GM18498 (cell line): ENCODE data around the gene CCNL1.

Experiments used
- ATAC-seq: cut with Tn5 transposase; IDR thresholded peaks from one replicate; pipeline ENCODE4 v1.9.1; 2021; ENCODE audit warnings: mild to moderate bottlenecking, moderate library complexity; ENCODE audit not compliant: unreplicated experiment

The CCNL1 gene

GRCh38 chr3:157126365-157126764 is 33.6 kb downstream of the CCNL1 start:
- ATAC-seq = no peak

GRCh38 chr3:157125101-157125500 is 34.8 kb downstream of the CCNL1 start:
- ATAC-seq = no peak

- ATAC-seq = no peak
Observed at GRCh38 chr3:157123621-157124020, 36.3 kb downstream of the CCNL1 start.

- ATAC-seq = no peak
Observed at GRCh38 chr3:157122832-157123427, 37.0 kb downstream of the CCNL1 start.

- ATAC-seq = no peak
Observed at GRCh38 chr3:157122116-157122515, 37.8 kb downstream of the CCNL1 start.

GRCh38 chr3:157121522-157121921 is 38.4 kb downstream of the CCNL1 start:
- no peak for ATAC-seq

GRCh38 chr3:157120071-157120892 is 39.7 kb downstream of the CCNL1 start:
- no peak for ATAC-seq

GRCh38 chr3:157119369-157119951 is 40.5 kb downstream of the CCNL1 start:
- no peak for ATAC-seq

- no peak for ATAC-seq
Observed at GRCh38 chr3:157117875-157118654, 41.9 kb downstream of the CCNL1 start.

GRCh38 chr3:157117206-157117605 is 42.7 kb downstream of the CCNL1 start:
- ATAC-seq = no peak

GRCh38 chr3:157116017-157116416 is 43.9 kb downstream of the CCNL1 start:
- ATAC-seq = no peak

- ATAC-seq = no peak
Observed at GRCh38 chr3:157115069-157116006, 44.6 kb downstream of the CCNL1 start.

- no peak for ATAC-seq
Observed at GRCh38 chr3:157113832-157114505, 46.0 kb downstream of the CCNL1 start.

GRCh38 chr3:157112536-157112935 is 47.4 kb downstream of the CCNL1 start:
- no peak for ATAC-seq

GRCh38 chr3:157111518-157111917 is 48.4 kb downstream of the CCNL1 start:
- no peak for ATAC-seq

GRCh38 chr3:157110761-157111278 is 49.1 kb downstream of the CCNL1 start:
- ATAC-seq = no peak

GRCh38 chr3:157109267-157110141 is 50.4 kb downstream of the CCNL1 start:
- no peak for ATAC-seq

GRCh38 chr3:157107644-157108133 is 52.3 kb downstream of the CCNL1 start:
- ATAC-seq = no peak
